ENCODE data around the gene NFYA. TPM values are rescaled to one million over a fixed set of nuclear protein-coding genes. Genes with fewer than 3 reads are reported as not detected.

NFYA gene
- total RNA-seq, 1 donor from 2014 or later: 21.0 TPM

- Histone ChIP-seq H3K27ac (no peak overlapping the region), H3K36me3 (peaks cover 35% of the 10 kb centered on the region), H3K9me3 (no peaks in the 10 kb centered on the region), H3K4me3 (no peak overlapping the region), H3K27me3 (ENCODE audit: low read depth) (no peaks in the 10 kb centered on the region), H3K4me1 (peaks cover 44% of the 10 kb centered on the region)
- ATAC-seq: no peak
- DNase-seq: no peak
- TF ChIP-seq, protein P1, sequence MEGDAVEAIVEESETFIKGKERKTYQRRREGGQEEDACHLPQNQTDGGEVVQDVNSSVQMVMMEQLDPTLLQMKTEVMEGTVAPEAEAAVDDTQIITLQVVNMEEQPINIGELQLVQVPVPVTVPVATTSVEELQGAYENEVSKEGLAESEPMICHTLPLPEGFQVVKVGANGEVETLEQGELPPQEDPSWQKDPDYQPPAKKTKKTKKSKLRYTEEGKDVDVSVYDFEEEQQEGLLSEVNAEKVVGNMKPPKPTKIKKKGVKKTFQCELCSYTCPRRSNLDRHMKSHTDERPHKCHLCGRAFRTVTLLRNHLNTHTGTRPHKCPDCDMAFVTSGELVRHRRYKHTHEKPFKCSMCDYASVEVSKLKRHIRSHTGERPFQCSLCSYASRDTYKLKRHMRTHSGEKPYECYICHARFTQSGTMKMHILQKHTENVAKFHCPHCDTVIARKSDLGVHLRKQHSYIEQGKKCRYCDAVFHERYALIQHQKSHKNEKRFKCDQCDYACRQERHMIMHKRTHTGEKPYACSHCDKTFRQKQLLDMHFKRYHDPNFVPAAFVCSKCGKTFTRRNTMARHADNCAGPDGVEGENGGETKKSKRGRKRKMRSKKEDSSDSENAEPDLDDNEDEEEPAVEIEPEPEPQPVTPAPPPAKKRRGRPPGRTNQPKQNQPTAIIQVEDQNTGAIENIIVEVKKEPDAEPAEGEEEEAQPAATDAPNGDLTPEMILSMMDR (IDR thresholded peaks at IDR 0.05): no peak
- intact Hi-C loops (cut with DNase I): no loop called here
Measured at GRCh38 chr6:41077536-41077935, 4.8 kb downstream of the NFYA start.

GRCh38 chr6:41078101-41078500, 5.3 kb downstream of the NFYA start:
- H3K27me3 ChIP-seq (ENCODE audit: low read depth): no peaks in the 10 kb centered on the region
- H3K9me3 ChIP-seq: no peaks in the 10 kb centered on the region
- peaks cover 46% of the 10 kb centered on the region for H3K4me1 ChIP-seq
- H3K27ac ChIP-seq: no peak overlapping the region
- H3K4me3 ChIP-seq: no peak overlapping the region
- peaks cover 37% of the 10 kb centered on the region for H3K36me3 ChIP-seq
- no peak for ATAC-seq
- TF ChIP-seq, protein P1 (IDR thresholded peaks at IDR 0.05): no peak
- DNase-seq: no peak
- intact Hi-C loops (cut with DNase I): no loop called here

DNA sequence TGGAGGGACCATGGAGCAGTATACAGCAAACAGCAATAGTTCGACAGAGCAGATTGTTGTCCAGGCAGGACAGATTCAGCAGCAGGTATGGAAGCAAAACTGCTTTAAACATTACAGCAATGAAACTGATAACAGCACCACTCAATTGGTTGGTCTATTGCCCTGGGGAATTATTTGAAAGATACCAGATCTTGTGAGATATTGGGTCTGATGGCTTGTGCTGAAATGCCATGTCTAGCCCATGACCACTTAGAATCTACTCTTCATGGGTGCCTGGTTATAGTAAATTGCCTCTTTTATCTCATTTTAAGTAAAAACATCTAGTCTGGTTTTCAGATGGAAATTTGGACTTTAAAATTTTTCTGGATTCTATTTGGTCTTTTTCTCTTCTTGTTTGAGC, 6.3 kb downstream of the NFYA start:
- H3K27me3 ChIP-seq (ENCODE audit: low read depth): no peaks in the 10 kb centered on the region
- TF ChIP-seq, protein P1 (IDR thresholded peaks at IDR 0.05): no peak
- no peak for DNase-seq
- peaks cover 47% of the 10 kb centered on the region for H3K36me3 ChIP-seq
- intact Hi-C loops (cut with DNase I): no loop called here
- no peaks in the 10 kb centered on the region for H3K9me3 ChIP-seq
- ATAC-seq: no peak
- peaks cover 44% of the 10 kb centered on the region for H3K4me1 ChIP-seq
- no peak overlapping the region for H3K27ac ChIP-seq
- no peak overlapping the region for H3K4me3 ChIP-seq

DNA sequence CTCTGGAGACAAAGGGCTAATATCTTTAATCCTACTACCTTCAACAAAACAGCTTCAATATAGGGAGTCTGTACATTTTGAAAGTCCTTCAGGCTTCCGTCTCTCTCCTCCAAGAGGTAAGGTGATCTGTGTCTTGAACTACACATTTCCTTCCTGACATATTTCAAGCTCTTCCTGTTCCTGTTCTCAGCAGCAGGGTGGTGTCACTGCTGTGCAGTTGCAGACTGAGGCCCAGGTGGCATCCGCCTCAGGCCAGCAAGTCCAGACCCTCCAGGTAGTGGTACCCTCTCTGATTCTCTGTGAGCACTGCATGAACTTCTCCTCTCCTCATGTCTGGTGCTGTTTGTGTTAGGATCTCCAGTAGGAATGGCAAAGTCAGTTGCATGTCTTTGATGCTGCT, 7.8 kb downstream of the NFYA start:
- Histone ChIP-seq H3K4me1 (peaks cover 29% of the 10 kb centered on the region), H3K27ac (no peak overlapping the region), H3K9me3 (no peaks in the 10 kb centered on the region), H3K4me3 (no peak overlapping the region), H3K27me3 (ENCODE audit: low read depth) (no peaks in the 10 kb centered on the region), H3K36me3 (peaks cover 63% of the 10 kb centered on the region)
- DNase-seq: no peak
- no peak for ATAC-seq
- TF ChIP-seq, protein P1 (IDR thresholded peaks at IDR 0.05): no peak
- intact Hi-C loops (cut with DNase I): no loop called here

DNA sequence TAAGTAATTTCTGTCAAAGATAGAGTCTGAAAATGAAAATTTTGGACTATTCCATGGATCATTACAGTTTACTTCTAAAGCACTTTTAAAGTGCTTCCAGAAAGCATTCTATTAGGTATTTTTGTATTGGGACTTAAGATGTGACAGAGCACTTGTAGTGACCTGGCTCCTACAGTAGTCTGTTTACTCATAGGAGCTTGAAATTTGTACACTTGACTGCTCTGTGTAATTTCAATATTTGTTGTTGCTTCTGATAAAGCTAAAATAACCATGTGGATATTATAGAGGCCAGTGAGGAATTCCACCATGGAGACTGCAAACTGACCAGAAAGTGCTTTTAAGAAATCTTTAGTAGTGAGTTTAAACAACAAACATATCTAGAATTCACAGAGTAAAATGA, 10.3 kb downstream of the NFYA start:
- peaks cover 86% of the 10 kb centered on the region for H3K36me3 ChIP-seq
- ATAC-seq: peak in 1 of 2 donors; percentile 84

More for the DNA sequence above, 10.3 kb downstream of the NFYA start:
- Histone ChIP-seq H3K4me1 (peaks cover 16% of the 10 kb centered on the region), H3K4me3 (no peak overlapping the region), H3K27ac (no peak overlapping the region), H3K9me3 (no peaks in the 10 kb centered on the region), H3K27me3 (ENCODE audit: low read depth) (no peaks in the 10 kb centered on the region)
- intact Hi-C loops (cut with DNase I): no loop called here
- TF ChIP-seq, protein P1 (IDR thresholded peaks at IDR 0.05): no peak
- DNase-seq: no peak

Measured in lower lobe of right lung (tissue), 2 donors.